Inferior parietal cortex (tissue), 1 donor: ENCODE measurements around the gene LDLRAD4.
"Not testable (repeated sequence)": the region's sequence is repeated elsewhere in the genome, so short reads cannot be mapped to it uniquely, and the experiment has no call there.

Experiments used
- DNase-seq: peaks from one replicate; pipeline ENCODE4 v3.0.0-alpha.2; 2016; ENCODE audit errors: extremely low spot score

The LDLRAD4 gene

GRCh38 chr18:13246591-13246990 is 28.0 kb downstream of the LDLRAD4 start:
- DNase-seq = no peak

- no peak for DNase-seq
These were observed 28.9 kb downstream of the LDLRAD4 start for GRCh38 chr18:13247506-13247905.

GRCh38 chr18:13252686-13253410 is 34.3 kb downstream of the LDLRAD4 start:
- no peak for DNase-seq

- DNase-seq = no peak
These were observed 35.5 kb downstream of the LDLRAD4 start for GRCh38 chr18:13253786-13254688.

DNA sequence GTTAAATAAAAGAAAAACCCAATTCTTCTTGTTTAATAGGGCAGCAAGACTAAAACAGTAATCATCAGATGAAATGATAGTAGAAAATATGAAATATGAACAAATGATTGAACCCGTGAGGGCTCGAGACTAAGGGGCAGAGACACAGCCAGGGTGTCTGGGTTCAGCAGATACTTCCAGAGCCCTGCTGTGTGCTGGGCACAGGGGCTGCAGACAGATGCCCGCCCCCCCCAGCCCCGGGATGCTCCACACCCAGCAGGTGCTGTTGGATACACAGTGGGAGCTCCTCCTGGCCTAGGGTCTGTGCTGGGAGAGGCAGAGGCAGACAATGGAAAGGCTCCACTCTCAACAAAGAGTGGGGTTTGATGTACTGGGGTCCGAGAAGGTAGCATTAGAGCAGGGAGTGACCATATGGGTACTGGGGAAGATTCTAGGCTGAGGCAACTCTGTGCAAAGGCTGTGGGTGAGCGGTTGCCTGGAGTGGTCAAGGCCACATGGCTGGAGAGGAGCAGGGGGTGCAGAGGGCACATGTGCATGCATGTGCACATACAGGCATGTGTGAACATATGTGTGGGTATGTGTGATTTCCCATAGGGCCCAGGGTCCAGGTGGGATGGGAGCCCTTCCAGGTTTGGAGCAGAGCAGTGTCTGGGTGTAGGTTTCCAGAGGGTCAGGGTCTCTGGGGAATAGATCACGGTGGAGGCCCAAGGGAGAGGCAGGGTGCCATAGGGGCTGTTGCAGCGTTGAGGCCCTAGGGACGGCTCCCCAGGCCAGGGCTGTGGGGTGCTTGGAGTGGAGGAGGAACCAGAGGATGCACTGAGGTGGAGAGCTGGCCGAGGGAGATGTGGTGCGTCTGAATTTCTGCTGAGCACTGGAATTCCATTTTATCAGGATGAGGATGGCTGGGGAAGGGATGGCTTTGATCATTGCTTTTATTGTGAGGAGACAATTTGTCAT is 36.7 kb downstream of the LDLRAD4 start:
- DNase-seq = no peak

GRCh38 chr18:13256444-13257305 is 38.1 kb downstream of the LDLRAD4 start:
- DNase-seq = no peak

- no peak for DNase-seq
These were observed 38.9 kb downstream of the LDLRAD4 start for GRCh38 chr18:13257361-13257980.

GRCh38 chr18:13258921-13259320 is 40.4 kb downstream of the LDLRAD4 start:
- DNase-seq = no peak

GRCh38 chr18:13259701-13260100 is 41.1 kb downstream of the LDLRAD4 start:
- no peak for DNase-seq

GRCh38 chr18:13260197-13260934 is 41.8 kb downstream of the LDLRAD4 start:
- no peak for DNase-seq

GRCh38 chr18:13260935-13261640 is 42.5 kb downstream of the LDLRAD4 start:
- DNase-seq = no peak

DNA sequence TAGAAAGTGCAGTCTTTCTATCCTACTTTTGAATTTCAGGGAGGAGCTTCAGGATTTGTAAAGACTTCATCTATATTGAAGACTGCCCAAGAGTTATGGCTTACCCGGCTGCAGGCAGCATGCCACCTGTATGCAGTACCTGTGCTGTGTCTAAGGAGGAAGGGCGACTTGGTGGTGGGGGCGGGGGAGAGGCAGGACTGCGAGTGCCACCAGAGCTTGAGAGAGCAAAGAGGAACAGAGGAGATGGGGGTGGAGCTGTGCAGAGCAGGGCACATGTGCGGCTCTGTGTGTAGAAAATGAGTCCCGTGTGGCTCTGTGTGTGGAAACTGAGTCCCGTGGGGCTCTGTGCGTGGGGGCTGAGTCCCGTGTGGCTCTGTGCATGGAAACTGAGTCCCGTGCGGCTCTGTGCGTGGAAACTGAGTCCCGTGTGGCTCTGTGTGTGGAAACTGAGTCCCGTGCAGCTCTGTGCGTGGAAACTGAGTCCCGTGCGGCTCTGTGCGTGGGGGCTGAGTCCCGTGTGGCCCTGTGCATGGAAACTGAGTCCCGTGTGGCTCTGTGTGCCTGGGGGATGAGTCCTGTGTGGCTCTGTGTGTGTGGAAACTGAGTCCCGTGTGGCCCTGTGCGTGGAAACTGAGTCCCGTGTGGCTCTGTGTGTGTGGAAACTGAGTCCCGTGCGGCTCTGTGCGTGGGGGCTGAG is 43.2 kb downstream of the LDLRAD4 start:
- DNase-seq = no peak

DNA sequence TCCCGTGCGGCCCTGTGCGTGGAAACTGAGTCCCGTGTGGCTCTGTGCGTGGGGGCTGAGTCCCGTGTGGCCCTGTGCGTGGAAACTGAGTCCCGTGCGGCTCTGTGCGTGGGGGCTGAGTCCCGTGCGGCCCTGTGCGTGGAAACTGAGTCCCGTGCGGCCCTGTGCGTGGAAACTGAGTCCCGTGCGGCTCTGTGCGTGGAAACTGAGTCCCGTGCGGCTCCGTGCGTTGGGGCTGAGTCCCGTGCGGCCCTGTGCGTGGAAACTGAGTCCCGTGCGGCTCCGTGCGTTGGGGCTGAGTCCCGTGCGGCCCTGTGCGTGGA is 43.8 kb downstream of the LDLRAD4 start:
- not testable (repeated sequence) for DNase-seq

DNA sequence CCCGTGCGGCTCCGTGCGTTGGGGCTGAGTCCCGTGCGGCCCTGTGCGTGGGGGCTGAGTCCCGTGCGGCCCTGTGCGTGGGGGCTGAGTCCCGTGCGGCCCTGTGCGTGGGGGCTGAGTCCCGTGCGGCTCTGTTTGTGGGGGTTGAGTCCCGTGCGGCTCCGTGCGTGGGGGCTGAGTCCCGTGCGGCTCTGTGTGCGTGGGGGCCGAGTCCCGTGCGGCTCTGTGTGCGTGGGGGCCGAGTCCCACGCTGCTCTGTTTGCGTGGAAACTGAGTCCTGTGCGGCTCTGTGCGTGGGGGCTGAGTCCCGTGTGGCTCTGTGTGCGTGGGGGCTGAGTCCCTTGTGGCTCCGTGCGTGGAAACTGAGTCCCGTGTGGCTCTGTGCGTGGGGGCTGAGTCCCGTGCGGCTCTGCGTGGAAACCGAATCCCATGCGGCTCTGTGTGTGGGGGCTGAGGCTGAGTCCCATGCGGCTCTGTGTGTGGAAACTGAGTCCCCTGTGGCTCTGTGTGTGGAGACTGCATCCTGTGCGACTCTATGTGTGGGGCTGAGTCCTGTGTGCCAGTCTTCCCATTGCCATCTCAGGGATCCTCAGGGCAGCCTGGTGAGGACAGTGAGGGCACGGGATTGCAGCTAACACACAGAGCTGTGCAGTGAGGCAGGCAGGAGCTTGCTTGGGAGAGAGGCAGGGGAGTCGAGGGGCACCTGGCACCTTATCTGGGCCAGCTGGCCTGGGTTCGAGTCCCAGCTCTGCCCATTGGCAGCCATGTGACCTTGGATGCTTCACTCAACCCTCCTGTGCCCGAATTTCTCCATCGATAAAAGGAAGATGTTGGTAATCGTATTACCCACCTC is 44.5 kb downstream of the LDLRAD4 start:
- no peak for DNase-seq

DNA sequence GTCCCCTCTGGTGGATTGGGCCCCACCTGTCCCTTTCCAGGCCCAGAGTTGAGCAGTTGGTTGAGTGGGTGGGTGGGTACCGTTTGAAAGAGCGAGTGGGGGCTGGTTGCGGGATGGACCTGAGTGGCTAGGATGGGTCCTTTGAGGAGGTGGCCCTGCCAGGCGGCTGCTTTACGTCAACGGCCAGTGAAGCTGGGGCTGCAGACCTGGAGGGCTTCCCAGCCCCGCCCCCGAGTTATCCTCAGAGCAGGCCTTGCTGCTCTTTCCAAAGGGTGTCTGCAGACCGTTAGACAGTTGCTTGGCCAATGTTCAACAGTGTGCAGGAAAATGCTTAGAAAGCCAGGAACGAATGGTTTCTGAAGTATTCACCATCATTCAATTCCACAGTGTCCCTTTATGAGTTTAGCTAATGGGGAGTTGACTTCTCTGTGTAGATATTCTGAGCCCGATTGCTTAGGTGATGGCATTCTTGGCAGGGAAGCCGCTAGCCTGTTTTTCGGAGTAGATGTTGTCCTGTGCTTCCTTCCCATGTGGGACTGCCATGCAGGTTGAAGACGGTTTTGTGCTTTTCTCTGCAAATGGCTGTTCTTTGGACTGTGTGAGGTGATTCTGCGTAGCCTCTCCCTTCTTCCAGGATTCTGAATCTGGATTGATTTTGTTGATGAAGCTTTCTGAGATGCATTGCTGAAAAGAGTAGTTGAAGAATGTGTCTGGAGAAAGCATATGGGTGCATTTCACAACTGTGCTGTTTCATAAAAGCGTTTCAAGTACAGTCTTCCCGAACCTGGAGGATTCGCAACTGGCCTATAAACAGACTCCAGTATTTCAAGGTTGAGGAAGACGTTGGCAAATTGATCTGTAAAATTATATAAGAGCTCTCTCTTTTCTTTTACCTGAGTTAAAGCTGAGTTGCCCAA is 45.8 kb downstream of the LDLRAD4 start:
- no peak for DNase-seq
